GM19238 (cell line): ENCODE results near the gene ABI1.
"Not testable (repeated sequence)": the region's sequence is repeated elsewhere in the genome, so short reads cannot be mapped to it uniquely, and the experiment has no call there.

ENCODE experiments used
- DNase-seq: peaks from one replicate; pipeline ENCODE4 v3.0.0; 2011; ENCODE audit warnings: low spot score; ENCODE audit not compliant: insufficient read length

The ABI1 gene

DNA sequence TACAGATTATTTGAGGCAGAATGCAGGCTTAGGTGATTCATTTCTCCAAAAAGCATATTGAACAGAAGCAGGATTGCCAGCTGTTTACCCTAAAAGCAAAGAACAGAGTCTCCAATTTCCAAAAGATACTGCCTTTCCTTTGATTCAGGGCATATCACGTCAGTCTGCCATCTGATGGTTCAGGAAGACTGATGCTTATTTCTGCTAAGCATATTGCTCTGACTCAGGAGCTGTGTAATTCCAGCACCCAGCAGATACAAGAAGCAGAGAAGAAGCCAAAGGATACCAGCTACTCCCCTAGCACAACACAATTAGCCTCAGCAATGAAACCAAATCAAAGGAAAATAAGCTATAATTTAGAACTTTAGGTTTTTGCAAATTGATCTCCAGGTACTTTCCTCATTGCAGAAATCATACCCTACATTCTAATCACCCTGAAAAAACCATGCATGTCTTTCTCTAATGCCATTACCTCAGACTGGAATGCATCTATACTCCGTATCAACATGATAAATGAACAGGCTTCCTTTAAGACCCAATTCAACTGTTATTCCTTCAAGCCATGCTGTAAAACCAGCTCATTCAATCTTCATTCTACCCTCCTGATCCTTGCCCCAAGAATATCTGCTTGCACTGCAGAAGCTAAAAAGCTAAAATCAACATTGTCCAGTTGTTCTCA lies 55.1 kb downstream of the ABI1 start:
- no peak for DNase-seq

DNA sequence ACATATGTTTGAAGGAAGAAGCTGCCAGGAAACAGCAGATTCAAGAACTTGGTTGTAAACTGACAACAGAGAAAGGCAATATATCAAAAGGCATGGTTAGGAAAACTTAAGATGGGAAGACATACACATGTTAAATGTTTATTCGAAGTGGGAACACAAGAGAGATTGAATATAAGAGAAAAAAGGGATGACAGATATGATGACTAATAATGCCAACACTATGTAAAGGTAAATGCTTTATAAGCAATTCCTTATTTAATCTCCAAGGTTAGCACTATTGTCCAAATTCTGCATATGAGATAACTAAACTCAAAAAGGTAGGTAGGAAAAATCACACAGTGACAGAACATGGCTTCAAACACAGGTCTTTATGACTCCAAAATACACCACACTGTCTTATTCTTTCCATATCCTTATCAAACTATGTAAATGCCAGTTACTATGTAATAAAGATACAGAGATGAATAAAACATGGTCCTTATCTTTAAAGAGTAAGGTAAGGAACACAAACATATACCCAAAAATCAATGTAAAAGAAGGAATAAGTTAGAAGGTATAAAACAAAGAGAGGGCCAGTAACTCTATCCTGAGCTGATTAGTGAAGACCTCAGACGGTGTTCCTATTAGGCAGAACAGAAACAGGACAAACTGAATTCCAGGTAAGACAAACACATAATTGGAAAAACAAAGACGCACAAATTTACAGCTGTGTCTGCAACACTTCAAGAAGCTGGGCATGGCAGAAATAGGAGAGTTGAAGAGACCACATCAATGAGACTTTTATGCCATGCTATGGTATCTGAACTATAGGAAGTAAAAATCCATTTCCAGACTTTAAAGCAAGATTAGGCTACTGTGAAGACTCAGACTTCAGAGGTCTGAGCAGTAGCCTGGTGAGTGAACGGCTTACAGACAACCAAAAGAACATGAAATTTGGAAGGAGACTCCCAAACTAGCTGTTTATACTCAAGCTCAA lies 56.1 kb downstream of the ABI1 start:
- DNase-seq: no peak

DNA sequence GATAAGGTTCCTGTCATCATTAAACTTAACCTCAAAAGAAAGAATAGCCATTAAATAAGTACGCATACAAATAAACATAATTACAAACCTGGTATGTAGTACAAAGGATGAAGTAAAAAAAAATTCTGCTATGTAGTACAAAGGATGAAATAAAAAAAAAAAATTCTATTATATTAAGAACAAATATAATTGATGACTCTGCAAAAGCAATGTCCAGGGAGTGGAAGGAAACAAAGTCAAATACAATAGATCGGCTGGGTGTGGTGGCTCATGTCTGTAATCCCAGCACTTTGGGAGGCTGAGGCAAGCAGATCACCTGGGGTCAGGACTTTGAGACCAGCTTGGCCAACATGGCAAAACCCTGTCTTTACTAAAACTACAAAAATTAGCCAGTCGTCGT lies 56.9 kb downstream of the ABI1 start:
- no peak for DNase-seq

DNA sequence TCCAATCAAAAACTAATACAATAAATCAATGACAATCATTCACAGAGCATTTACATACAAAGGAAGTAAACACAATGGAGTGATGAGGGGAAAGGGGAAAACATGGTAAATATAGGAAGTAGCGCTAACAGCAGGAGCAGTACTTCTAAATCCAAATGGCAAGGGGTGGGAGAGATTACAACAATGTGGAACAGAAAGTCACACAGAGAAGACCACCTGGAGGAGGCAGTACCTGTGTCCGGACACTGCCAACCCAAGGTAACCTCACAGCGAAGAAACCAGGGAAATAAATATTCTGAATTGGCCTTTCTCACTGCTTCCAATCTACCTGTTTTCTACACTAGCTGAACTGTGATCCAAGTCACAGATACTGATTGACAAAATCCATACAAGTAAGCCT lies 58.2 kb downstream of the ABI1 start:
- no peak for DNase-seq

DNA sequence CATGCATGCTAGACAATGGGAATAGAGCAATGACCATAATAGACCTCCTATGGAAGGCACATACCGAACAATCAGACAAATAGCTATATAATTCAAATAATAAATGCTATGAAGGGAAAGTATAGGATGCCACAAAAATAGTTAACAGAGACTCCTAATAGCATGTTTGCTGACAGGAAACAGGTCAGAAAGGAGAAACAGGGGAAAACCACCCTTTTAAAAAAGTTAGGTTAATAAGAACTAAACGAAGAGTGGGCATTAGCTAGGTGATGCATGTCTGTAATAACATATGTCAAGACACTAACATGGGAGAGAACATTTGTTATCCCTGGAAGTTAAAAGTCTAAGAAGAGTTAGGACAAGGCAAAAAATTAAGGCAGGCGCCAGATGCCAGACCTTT lies 58.9 kb downstream of the ABI1 start:
- DNase-seq: no peak

DNA sequence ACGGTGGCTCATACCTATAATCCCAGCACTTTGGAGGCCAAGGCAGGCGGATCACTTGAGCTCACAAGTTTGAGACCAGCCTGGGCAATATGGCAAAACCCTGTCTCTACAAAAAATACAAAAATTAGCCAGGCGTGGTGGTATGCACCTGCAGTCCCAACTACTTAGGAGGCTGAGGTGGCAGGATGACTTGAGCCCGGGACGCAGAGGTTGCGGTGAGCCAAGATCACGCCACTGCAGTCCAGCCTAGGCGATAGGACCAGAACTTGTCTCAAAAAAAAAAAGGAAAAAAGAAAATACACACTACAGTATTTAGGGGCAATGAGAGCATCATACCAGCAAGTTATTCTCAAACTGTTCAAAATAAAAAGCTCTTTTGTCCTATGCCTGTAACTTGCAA lies 59.5 kb downstream of the ABI1 start:
- no peak for DNase-seq

DNA sequence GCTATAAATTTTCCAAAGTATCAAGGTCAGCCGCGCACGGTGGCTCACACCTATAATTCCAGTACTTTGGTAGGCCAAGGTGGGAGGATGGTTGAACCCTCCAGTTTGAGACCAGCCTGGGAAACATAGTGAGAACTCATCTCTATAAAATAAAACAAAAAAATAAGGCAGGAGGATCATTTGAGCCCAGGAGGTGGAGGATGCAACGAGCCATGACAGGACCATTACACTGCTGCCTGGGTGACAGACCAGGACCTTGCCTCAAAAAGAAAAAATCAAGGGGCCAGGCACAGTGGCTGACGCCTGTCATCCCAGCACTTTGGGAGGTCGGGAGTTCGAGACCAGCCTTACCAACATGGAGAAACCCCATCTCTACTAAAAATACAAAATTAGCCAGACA lies 60.3 kb downstream of the ABI1 start:
- no peak for DNase-seq

DNA sequence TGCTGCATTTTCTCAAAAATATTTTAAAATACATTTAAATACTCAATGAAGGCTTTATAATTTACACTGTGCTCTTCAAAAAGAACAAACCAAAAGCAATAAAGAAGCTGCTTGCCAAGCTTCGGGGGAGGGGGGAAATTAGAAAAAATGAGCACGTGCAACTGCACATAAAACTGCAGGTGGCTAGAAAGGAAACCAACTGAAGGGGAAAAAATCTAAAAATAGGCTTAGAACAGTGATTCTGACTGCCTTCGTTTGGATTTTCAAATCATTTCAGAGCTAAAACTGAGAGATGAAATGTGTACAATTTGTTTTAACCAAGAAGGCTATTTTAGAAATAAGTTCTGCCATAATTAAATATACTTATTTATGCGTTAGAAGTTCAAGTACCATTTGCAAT lies 61.4 kb downstream of the ABI1 start:
- peak; percentile 17 for DNase-seq

DNA sequence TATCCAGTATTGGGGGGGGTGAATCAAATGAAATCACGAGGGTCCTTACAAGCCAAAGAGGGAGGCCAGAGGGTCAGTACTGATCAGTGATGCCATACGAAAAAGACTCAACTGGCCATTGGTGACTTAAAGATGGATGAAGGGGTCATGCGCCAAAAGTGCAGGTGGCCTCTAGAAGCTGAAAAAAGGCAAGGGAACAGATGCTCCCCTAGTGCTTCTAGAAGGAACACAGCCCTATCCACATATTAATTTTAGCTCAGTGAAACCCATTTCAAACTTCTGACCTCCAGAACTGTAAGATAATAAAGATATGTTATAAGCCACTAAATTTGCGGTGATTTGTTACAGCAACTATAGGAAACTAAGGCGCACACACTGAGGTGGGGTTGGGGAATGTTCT lies 62.5 kb downstream of the ABI1 start:
- DNase-seq: no peak

DNA sequence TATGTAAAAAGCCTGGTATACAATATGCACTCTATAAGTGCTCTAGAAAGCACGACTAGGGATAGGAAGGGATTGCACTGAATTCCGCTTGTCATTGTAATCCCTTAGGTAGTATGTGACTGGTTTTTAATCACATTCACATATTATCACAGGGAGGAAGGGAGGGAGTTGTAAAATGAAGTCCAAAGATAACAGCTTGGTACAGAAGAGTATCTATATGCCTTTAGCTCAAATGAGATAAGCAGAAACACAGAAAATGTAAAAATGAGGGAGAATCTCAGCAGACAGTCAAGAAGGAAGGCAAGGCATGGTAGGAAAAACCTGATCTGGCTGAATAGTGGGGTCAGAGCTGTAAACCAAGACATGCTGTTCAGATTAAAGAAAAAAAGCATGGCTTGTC lies 63.4 kb downstream of the ABI1 start:
- no peak for DNase-seq

DNA sequence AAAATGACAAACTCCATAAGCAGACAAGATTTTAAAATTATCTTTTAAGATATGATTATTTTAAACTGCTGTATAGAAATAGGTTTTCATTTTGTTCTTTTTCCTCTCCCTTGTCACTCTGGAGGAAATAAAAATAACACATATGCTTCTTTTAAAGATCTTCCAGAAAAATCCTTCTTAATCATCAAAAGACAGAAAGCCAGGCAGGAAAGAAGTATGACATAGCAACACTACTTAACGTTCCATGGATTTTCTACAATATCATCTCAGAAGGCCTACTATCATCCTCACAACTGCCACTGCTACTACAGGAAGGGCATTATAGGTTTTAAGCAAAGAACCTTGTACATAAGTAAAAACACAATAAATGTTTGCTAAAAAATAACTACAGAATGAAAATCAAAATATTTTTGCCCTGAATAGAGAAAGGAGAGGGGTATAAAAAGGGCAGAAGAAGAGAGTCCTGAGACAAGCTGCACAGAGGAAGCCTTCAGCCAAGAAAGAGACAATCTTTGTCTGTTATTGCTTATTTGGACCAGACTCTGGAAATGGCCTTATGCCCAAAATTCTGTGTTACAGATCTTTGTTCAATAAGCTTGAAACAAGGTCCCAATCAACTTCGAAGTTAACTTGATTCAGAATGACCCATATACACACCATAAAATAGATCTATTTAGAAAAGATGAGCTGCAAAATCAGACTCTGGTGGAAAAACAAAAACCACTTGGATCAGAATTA lies 67.8 kb downstream of the ABI1 start:
- no peak for DNase-seq

DNA sequence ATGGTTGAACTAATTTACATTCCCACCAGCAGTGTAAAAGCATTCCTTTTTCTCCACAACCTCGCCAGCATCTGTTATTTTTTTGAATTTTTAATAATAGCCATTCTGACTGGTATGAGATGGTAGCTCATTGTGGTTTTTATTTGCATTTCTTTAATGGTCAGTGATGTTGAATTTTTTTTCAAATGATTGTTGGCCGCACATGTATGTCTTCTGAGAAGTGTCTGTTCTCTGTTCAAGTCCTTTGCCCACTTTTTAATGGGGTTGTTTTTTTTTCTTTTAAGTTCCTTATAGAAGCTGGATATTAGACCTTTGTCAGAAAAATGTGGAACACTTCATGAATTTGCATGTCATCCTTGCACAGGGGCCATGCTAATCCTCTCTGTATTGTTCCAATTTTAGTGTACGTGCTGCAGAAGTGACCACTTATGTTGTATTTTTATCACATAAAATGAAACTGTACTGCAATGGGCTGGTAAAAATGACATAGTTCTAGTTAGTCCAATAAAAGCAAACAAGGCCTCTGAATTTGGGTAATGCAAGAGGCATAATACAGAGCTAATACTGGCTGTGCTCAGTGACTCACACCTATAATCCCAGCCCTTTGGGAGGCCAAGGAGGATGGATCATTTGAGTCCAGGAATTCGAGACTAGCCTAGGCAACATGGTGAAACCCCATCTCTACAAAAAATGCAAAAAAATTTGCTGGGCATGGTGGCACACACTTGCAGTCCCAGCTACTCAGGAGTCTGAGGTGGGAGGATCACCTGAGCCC lies 70.3 kb downstream of the ABI1 start:
- DNase-seq: no peak

DNA sequence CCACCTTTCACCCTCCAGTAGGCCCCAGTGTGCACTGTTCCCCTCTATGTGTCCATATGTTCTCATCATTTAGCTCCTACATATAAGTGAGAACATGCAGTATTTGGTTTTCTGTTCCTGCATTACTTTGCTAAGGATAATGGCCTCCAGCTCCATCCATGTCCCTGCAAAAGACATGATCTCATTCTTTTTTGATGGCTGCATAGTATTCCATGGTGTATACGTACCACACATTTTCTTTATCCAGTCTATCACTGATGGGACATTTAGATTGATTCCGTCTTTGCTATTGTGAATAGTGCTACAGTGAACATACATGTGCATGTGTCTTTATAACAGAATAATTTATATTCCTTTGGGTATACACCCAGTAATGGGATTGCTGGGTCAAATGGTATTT lies 71.0 kb downstream of the ABI1 start:
- not testable (repeated sequence) for DNase-seq

DNA sequence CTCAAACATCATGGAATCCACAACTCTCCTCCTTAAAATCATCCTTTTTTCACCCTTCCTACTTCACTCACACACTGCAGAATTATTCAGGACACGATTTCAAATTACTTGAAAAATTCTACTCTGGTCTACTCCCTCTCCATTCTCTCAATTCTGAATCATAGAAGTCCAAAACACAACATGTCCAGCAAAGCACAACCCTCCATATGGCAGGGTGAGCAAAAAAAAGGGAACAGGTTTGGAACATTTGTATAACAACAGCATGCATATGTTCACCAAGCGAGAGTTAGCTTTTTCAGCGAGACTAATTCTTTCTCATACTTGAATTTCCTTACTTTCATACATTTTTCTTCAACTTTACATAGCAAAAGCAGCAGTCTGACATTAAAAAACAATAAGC lies 73.4 kb downstream of the ABI1 start:
- DNase-seq: no peak

DNA sequence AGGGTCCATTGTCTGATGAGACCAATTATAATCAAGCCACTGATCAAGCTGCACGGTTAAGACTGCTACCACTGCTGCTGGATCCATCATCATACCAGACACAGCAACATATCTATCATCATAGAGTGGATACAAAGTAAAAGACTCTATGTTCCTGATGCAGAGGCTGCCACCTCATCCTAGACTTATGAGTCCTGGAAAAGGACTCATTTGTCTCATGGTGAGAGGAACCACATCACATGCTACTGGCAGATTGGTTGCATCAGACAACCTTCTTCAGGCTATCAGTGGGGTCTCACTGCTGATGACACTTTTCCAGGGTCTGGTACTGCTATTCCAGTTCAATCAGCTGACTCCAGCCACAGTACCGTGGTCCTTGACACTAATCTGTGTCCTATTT lies 79.0 kb downstream of the ABI1 start:
- DNase-seq: no peak

DNA sequence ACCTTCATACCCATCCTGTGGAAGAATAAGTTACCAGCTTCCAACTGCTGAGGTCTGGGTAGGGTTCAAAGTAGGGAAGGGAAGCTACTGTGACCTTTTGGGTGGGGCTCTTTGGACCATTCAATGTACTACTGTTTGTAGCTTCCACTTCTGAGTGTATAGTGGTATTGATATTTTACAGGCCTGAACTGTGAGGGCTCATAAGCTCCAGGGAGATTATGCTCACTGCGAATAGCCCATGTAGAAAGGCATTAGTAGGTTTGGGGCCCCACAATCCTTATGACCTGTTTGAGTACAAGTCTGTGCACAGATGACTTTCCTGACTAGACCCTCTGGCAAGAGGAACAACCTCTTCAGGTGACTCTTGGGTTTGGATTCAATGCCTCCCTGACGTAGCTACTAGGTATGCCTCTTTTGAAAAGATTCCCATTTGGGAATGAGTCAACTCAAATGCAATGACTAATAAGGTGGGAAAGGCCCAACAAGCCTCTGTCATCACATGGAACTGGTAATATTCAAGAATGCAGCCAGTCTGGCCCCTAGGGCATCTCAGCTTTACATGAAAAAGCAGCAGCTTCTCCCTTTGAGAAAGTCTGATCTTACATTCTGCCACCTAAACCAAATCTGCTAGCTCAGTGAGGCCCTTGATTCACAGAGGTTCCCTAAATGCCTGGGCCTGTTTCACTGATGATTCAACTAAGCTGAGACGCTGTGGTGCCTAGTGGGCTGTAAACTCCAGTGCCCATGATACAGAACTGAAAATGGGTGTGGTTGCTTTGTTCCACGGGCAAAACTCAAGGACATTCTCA lies 79.8 kb downstream of the ABI1 start:
- DNase-seq: no peak

DNA sequence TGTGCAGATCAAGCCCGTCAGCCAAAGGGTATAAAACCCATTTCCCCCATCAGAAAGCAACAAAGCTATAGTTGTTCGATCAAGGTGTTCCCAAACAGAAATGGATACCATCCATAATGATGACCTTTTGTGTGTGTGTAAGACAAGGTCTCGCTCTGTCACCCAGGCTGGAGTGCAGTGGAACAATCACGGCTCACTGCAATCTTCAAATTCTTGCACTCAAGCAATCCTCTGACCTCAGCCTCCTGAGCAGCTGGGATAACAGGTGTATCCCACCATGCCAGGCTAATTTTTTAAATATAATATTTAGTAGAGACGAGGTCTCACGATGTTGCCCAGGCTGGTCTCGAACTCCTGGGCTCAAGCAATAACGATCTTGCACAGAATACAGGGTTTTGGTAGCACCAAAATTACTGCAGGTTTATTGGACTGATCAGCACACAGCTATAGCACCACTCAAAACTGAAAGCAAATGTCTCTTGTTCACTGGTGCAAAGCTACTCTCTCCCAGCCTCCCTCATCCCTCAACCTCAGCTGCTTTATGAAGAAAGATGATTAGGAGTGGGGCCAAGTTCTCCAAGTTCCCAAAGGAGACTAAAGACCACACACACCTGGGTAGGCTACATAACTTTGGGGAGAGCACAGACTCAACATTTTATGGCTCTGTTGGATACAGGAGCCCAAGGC lies 80.5 kb downstream of the ABI1 start:
- DNase-seq: no peak

DNA sequence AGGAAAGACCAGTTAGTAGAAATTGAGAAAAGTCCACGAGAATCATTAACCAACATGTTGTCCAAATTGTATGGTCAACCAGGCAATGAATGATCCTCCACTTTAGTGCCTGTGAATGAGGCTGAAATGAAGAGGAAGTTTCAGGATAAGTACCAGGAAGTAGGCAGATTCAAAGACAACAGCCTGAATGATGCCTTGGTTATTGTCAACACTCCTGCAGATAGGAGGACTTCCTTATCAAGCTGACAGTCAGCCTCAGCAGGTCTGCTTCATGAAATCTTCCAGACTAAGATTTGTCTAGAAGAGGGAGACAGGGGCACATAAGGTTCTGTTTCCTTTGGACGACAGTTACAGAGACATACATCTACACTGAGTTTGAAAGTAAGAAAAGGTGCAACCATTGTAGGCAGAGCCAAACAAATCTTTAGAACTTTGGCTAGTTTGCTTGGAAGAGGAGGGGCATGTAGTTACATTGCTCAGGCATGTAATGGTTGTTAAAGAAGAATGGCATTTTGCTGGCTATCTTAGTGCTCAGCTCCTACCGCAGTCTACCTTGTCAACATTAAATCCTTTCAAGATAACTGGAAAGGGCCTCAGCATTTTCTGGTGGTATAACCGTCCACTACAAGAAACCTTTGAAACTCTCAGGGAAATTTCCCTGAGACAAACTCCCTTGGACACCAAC lies 81.4 kb downstream of the ABI1 start:
- DNase-seq: no peak

DNA sequence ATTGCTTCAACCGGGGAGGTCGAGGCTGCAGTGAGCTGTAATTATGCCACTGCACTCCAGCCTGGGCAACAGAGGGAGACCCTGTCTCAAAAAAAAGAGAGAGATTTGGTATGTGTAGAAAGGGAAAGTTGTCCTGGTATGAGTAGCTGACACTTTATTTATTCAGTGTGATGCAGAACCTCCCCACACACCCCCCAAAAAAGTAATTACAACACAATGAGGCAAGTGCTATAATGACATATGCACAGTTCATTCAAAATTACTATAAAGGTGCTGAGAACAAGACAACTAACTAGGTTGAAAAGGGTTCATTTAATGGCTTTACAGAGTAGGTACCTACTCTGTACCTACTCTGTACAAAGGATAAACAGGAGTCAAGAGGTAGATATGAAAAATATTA lies 83.1 kb downstream of the ABI1 start:
- DNase-seq: no peak
